Right atrium auricular region (tissue), 2 donors: ENCODE data around the gene GADD45A. TPM values are rescaled to one million over a fixed set of nuclear protein-coding genes. Genes with fewer than 3 reads are reported as not detected.

Source experiments
- DNase-seq: peaks from one replicate; pipeline ENCODE4 v3.0.0-alpha.2; 2019; ENCODE audit warnings: low spot score
- H3K27ac ChIP-seq, 2 donors: fragments of 200-600 bp; sonication (generic); 1 replicate in 1 of 2; 2 replicates in 1 of 2; pipeline ENCODE4 v1.5.1; 2016 to 2019
- H3K27me3 ChIP-seq, 2 donors: fragments of 200-600 bp; sonication (generic); one replicate each; pipeline versions ENCODE4 v1.5.1 to v1.6.0; 2017 to 2019
- H3K36me3 ChIP-seq: fragments of 200-600 bp; sonication (generic); one replicate; pipeline ENCODE4 v1.5.1; 2016
- H3K4me1 ChIP-seq, 2 donors: fragments of 200-600 bp; sonication (generic); one replicate each; pipeline versions ENCODE4 v1.5.1 to v1.6.0; 2017 to 2019
- H3K4me3 ChIP-seq, 2 donors: fragments of 200-600 bp; sonication (generic); 1 replicate in 1 of 2; 2 replicates in 1 of 2; pipeline ENCODE4 v1.5.1; 2017 to 2019; ENCODE audit warnings: mild to moderate bottlenecking in 1 of 2, moderate library complexity in 1 of 2
- H3K9me3 ChIP-seq, 2 donors: fragments of 200-600 bp; sonication (generic); one replicate each; pipeline ENCODE4 v1.5.1; 2019
- total RNA-seq, 2 donors: library from RNA; depleted of rRNA; stranded (reverse); fragments of >200 nt; gene quantifications; one replicate each; pipeline ENCODE4 v1.1.0, GENCODE V29; 2016
- TF ChIP-seq, protein P1 (sequence below), 2 donors: fragments of 200-600 bp; sonication (generic); IDR thresholded peaks; one replicate each; pipeline ENCODE4 v1.5.1; 2019; ENCODE audit warnings: antibody characterized with exemption in 2 of 2

The GADD45A gene
- total RNA-seq, 2 donors from 2014 or later = 25.3 to 26.6 TPM

- H3K27ac ChIP-seq = no peak overlapping the region
- H3K27me3 ChIP-seq = no peaks in the 10 kb centered on the region
- no peak for DNase-seq
- no peaks in the 10 kb centered on the region for H3K36me3 ChIP-seq
- peaks cover 0 to 10% of the 10 kb centered on the region in 2 donors for H3K4me1 ChIP-seq
- TF ChIP-seq, protein P1, sequence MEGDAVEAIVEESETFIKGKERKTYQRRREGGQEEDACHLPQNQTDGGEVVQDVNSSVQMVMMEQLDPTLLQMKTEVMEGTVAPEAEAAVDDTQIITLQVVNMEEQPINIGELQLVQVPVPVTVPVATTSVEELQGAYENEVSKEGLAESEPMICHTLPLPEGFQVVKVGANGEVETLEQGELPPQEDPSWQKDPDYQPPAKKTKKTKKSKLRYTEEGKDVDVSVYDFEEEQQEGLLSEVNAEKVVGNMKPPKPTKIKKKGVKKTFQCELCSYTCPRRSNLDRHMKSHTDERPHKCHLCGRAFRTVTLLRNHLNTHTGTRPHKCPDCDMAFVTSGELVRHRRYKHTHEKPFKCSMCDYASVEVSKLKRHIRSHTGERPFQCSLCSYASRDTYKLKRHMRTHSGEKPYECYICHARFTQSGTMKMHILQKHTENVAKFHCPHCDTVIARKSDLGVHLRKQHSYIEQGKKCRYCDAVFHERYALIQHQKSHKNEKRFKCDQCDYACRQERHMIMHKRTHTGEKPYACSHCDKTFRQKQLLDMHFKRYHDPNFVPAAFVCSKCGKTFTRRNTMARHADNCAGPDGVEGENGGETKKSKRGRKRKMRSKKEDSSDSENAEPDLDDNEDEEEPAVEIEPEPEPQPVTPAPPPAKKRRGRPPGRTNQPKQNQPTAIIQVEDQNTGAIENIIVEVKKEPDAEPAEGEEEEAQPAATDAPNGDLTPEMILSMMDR (IDR thresholded peaks at IDR 0.05) = no peak
- H3K4me3 ChIP-seq = no peak overlapping the region
- no peaks in the 10 kb centered on the region for H3K9me3 ChIP-seq
These were observed 12.7 kb upstream of the GADD45A start for GRCh38 chr1:67672260-67672803.

GRCh38 chr1:67673468-67674201 is 11.4 kb upstream of the GADD45A start:
- Histone ChIP-seq H3K27me3 (no peaks in the 10 kb centered on the region), H3K27ac (no peak overlapping the region), H3K4me1 (peaks cover 0 to 10% of the 10 kb centered on the region in 2 donors), H3K36me3 (no peaks in the 10 kb centered on the region), H3K4me3 (no peak overlapping the region), H3K9me3 (no peaks in the 10 kb centered on the region)
- TF ChIP-seq, protein P1 (IDR thresholded peaks at IDR 0.05) = no peak
- no peak for DNase-seq

GRCh38 chr1:67674260-67675011 is 10.6 kb upstream of the GADD45A start:
- TF ChIP-seq, protein P1 (IDR thresholded peaks at IDR 0.05) = no peak
- Histone ChIP-seq H3K27ac (no peak overlapping the region), H3K27me3 (no peaks in the 10 kb centered on the region), H3K9me3 (no peaks in the 10 kb centered on the region), H3K4me3 (no peak overlapping the region), H3K4me1 (peaks cover 0 to 10% of the 10 kb centered on the region in 2 donors), H3K36me3 (no peaks in the 10 kb centered on the region)
- DNase-seq = peak; percentile 66

- H3K4me1 ChIP-seq = peaks cover 0 to 10% of the 10 kb centered on the region in 2 donors
- DNase-seq = no peak
- no peaks in the 10 kb centered on the region for H3K27me3 ChIP-seq
- no peaks in the 10 kb centered on the region for H3K36me3 ChIP-seq
- H3K27ac ChIP-seq = no peak overlapping the region
- H3K4me3 ChIP-seq = no peak overlapping the region
- TF ChIP-seq, protein P1 (IDR thresholded peaks at IDR 0.05) = no peak
- no peaks in the 10 kb centered on the region for H3K9me3 ChIP-seq
These were observed 9.2 kb upstream of the GADD45A start for GRCh38 chr1:67675800-67676199.

- H3K9me3 ChIP-seq = no peaks in the 10 kb centered on the region
- no peaks in the 10 kb centered on the region for H3K36me3 ChIP-seq
- no peak for DNase-seq
- H3K4me1 ChIP-seq = peaks cover 0 to 10% of the 10 kb centered on the region in 2 donors
- no peak overlapping the region for H3K4me3 ChIP-seq
- TF ChIP-seq, protein P1 (IDR thresholded peaks at IDR 0.05) = no peak
- no peak overlapping the region for H3K27ac ChIP-seq
- no peaks in the 10 kb centered on the region for H3K27me3 ChIP-seq
These were observed 8.7 kb upstream of the GADD45A start for GRCh38 chr1:67676287-67676686.
